K562 (cell line): ENCODE data around the gene MBD4. TPM values are rescaled to one million over a fixed set of nuclear protein-coding genes. Genes with fewer than 3 reads are reported as not detected.

Experiments
- BRD9 ChIP-seq: fragments of 450-650 bp; IDR thresholded peaks from 2 replicates; pipeline ENCODE4 v1.6.1; 2018; ENCODE audit warnings: low read depth; ENCODE audit not compliant: partially characterized antibody
- CAMTA2 ChIP-seq: fragments of 250-450 bp; sonication (Bioruptor Pico); conservative IDR thresholded peaks from 2 replicates; pipeline ENCODE4 v1.5.1; 2022
- EP300 ChIP-seq: IDR thresholded peaks from 2 replicates; pipeline ENCODE4 v1.6.1; 2012; ENCODE audit warnings: low read length, improper control_type of control experiment
- ETS2 ChIP-seq: IDR thresholded peaks from 2 replicates; pipeline ENCODE4 v1.6.1; 2016; ENCODE audit warnings: borderline replicate concordance, missing genetic modification characterization, mild to moderate bottlenecking, moderate library complexity, missing compliant biosample characterization; ENCODE audit not compliant: poor library complexity, severe bottlenecking
- HLTF ChIP-seq: fragments of 450-650 bp; IDR thresholded peaks from 2 replicates; pipeline ENCODE4 v1.6.1; 2016
- HMGN3 ChIP-seq: IDR thresholded peaks from 2 replicates; pipeline ENCODE4 v1.6.1; 2011; ENCODE audit warnings: borderline replicate concordance, low read depth, mild to moderate bottlenecking, mixed read lengths, low read length; ENCODE audit not compliant: insufficient read length; ENCODE audit errors: extremely low read depth
- KLF6 ChIP-seq: fragments of 250-450 bp; sonication (Bioruptor Pico); IDR thresholded peaks from 2 replicates; pipeline ENCODE4 v1.4.0; 2020; ENCODE audit warnings: mild to moderate bottlenecking, moderate library complexity, borderline replicate concordance
- MAFF ChIP-seq: IDR thresholded peaks from 2 replicates; pipeline ENCODE4 v1.6.1; 2012; ENCODE audit warnings: low read length, improper control_type of control experiment
- MAZ ChIP-seq, 2 experiments: fragments of 450-650 bp in 1 of 2; sonication (generic) in 1 of 2; formaldehyde crosslinking; IDR thresholded peaks in 1 of 2; conservative IDR thresholded peaks in 1 of 2; 2 replicates each; pipeline versions ENCODE4 v1.4.0 to v1.5.0; 2020; ENCODE audit warnings: mild to moderate bottlenecking in 1 of 2, missing genetic modification reagents in 1 of 2
- MEIS2 ChIP-seq: fragments of 450-650 bp; IDR thresholded peaks from 2 replicates; pipeline ENCODE4 v1.6.1; 2014; ENCODE audit warnings: mild to moderate bottlenecking; ENCODE audit not compliant: partially characterized antibody
- MGA ChIP-seq: fragments of 450-650 bp; IDR thresholded peaks from 2 replicates; pipeline ENCODE4 v1.6.1; 2016; ENCODE audit warnings: mild to moderate bottlenecking, moderate library complexity
- NFRKB ChIP-seq: fragments of 450-650 bp; IDR thresholded peaks from 2 replicates; pipeline ENCODE4 v1.6.1; 2016; ENCODE audit warnings: low read depth
- RBM14 ChIP-seq: fragments of 200-400 bp; formaldehyde crosslinking; IDR thresholded peaks from 2 replicates; pipeline ENCODE4 v1.6.1; 2018; ENCODE audit warnings: low read depth, mild to moderate bottlenecking, low read length, moderate library complexity, borderline replicate concordance; ENCODE audit not compliant: insufficient read depth
- SMAD2 ChIP-seq: fragments of 150-350 bp; IDR thresholded peaks from 2 replicates; pipeline ENCODE4 v1.6.1; 2014; ENCODE audit warnings: low read depth, mild to moderate bottlenecking, low read length
- TARDBP ChIP-seq: fragments of 450-650 bp; IDR thresholded peaks from 2 replicates; pipeline ENCODE4 v1.6.1; 2016
- TRIM24 ChIP-seq, 2 experiments: fragments of 450-650 bp; IDR thresholded peaks; 2 replicates each; pipeline ENCODE4 v1.6.1; 2016
- polyA plus RNA-seq, 8 experiments: library from polyadenylated mRNA; depleted of rRNA in 4 of 8; stranded (reverse) in 5 of 8; unstranded in 3 of 8; fragments of >200 nt; fragmentation: Nextera tagmentation in 2 of 8; fragmentation: Illumina TruSeq in 1 of 8; extraction: Ambion mirVana in 2 of 8; extraction: Trizol in 1 of 8; gene quantifications; 2 replicates each; pipeline versions ENCODE4 v1.2.1 to v1.2.3, GENCODE V29; 2011 to 2014; ENCODE audit warnings: inconsistent platforms in 1 of 8, missing spikeins in 1 of 8
- total RNA-seq, 7 experiments: library from RNA; depleted of rRNA in 6 of 7; stranded (reverse); fragments of >200 nt in 6 of 7; fragmentation: Illumina TruSeq in 2 of 7; extraction: Trizol in 2 of 7; gene quantifications; 2 replicates each; pipeline versions ENCODE4 v1.2.1 to v1.2.3, GENCODE V29; 2011 to 2021; ENCODE audit warnings: low replicate concordance in 1 of 7

Gene MBD4
- total and polyA plus RNA-seq, 9 of the 15 experiments (the other 6 are each of a cell fraction or from before 2014, with no cell fraction given) = 13.3 to 63.9 (median 39.0) TPM

- TF ChIP-seq MGA (peak; percentile 91), HMGN3 (peak; percentile 67), ETS2 (tag) (no peak), KLF6 (CRISPR knock-in tag) (peak; percentile 8; the same call in 1 of the 2 replicates), MAFF (no peak), MAZ (CRISPR knock-in tag; conservative IDR thresholded peaks at IDR 0.05 in 1 of 2, IDR thresholded peaks at IDR 0.05 in 1 of 2) (peak; percentile 52 to 69), NFRKB (peak; percentile 68), RBM14 (no peak), HLTF (0 out of 2 replicates have a peak, but pooled peaks have one; percentile 17), BRD9 (peak; percentile 68), EP300 (peak; percentile 47; the same call in 1 of the 2 replicates), SMAD2 (no peak), TRIM24 (IDR thresholded peaks at IDR 0.05) (0 out of 4 replicates have a peak, but pooled peaks of 1 of the 2 experiments have one; percentile 39), TARDBP (peak; percentile 43; the same call in 1 of the 2 replicates), MEIS2 (peak; percentile 63), CAMTA2 (0 out of 2 replicates have a peak, but pooled peaks have one; percentile 27)
These were observed at the start of gene MBD4, which contains the start of gene IFT122 (continued) for GRCh38 chr3:129439817-129440617.
